ENCODE results near the gene TTLL5. TPM values are rescaled to one million over a fixed set of nuclear protein-coding genes. Genes with fewer than 3 reads are reported as not detected.

Gene TTLL5
- total and polyA plus RNA-seq, 2 of the 4 experiments (the other 2 are of a cell fraction): 11.9 to 16.7 TPM

DNA sequence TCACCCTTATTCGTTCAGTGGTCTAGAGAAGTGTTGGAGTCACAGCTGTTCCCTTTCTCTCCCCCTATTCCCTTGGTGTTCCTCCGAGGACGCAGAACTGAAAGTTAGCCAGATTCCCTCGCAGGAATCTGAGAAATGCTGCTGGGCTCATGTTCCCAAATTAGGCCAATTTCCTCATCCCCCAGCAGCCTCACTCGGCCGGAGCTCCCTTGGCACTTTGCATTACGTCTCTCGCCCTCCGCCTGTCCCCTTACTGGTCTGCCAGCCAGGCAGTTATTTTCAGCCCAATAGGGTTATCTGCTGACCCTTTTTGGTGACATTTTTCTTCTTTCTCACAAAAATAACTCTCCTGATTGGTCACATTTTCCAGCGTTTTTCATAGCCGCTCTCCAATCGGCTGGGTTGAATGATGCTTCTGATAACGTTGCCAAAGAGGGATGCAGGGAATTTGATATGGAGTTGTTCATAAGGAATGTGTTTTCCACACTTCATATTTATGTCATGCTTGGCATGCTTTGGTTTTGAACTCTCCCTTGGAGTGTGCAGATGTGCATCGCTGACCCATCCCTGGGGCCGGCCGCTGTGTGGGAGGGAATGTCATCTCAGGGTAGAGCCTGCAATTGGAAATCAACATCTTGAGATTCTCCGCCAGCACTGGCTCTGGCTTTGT is 334.5 kb downstream of the TTLL5 start:
- no peaks in the 10 kb centered on the region for H3K27me3 ChIP-seq (ENCODE audit: control insufficient read depth, insufficient read depth, low read length)
- 2% methylated on average over 5 of the region's 17 CpGs; no CpG with 5 or more reads in 1 of the 2 experiments for WGBS, 2 experiments (ENCODE audit: extremely low coverage in 2 of 2, insufficient read length in 1 of 2)
- H3K14ac ChIP-seq (replicated peaks; ENCODE audit: low read depth, low read length): peak overlapping the region; percentile 93
- peak overlapping the region; percentile 21; the same call in 2 of the 3 replicates for H2BK15ac ChIP-seq (ENCODE audit: low read depth, low read length)
- peaks cover 8% of the 10 kb centered on the region for H3K9me1 ChIP-seq (ENCODE audit: insufficient read depth, low read length)
- peak overlapping the region; percentile 94 for H3K4ac ChIP-seq (ENCODE audit: low read depth, low read length)
- BruUV-seq (replicated peaks): no TSS peak
- POLR2A ChIA-PET (ENCODE audit: unreplicated experiment): interaction anchor here (1.3 kb wide), 1 partner anchor 13 kb away, joined by 8 read pairs; no protein-coding TSS in a partner anchor
- no peaks in the 10 kb centered on the region for H3K9me3 ChIP-seq (ENCODE audit: control insufficient read depth, insufficient read depth, low read length)
- intact Hi-C loops (cut with micrococcal nuclease): loop anchor here (1.0 kb wide), 1 partner anchor 17 kb away; no protein-coding TSS in a partner anchor
- in situ Hi-C loops (cut with MboI; ENCODE audit: low sequenced_read_pairs): loop anchor here (25.0 kb wide), 1 partner anchor 1067 kb away; no protein-coding TSS in a partner anchor
- H2AFZ ChIP-seq (replicated peaks; ENCODE audit: low read length, poor library complexity): peak overlapping the region; percentile 76
- no peaks in the 10 kb centered on the region; the same call in 1 of the 2 replicates for H4K20me1 ChIP-seq (ENCODE audit: insufficient read depth, low read length)
- peak overlapping the region; percentile 79 for H3K9ac ChIP-seq (ENCODE audit: low read depth, low read length)
- H4K8ac ChIP-seq (ENCODE audit: low read depth in 2 of 2, low read length in 2 of 2): peak overlapping the region; percentile 90 to 91
- H3K4me3 ChIP-seq (ENCODE audit: insufficient read depth, low read depth, low read length): peak overlapping the region; percentile 3; the same call in 1 of the 2 replicates
- ATAC-seq (ENCODE audit: low read depth) (peak; percentile 87), DNase-seq (peak; percentile 95)
- peak overlapping the region; percentile 72 for H2BK5ac ChIP-seq (ENCODE audit: low read depth, low read length, poor library complexity, severe bottlenecking)
- H3K4me2 ChIP-seq (ENCODE audit: low read depth, low read length): peak overlapping the region; percentile 85
- peak overlapping the region; percentile 97 for H4K91ac ChIP-seq (ENCODE audit: insufficient read depth, low read depth, low read length)
- CTCF ChIA-PET: interaction anchor here (1.0 to 2.3 kb wide), 4 partner anchors 13 to 284 kb away, joined by 3 to 7 read pairs (median 5); partner anchors contain the start of gene TGFB3
- peak overlapping the region; percentile 61 for H2AK9ac ChIP-seq (replicated peaks; ENCODE audit: low read depth, low read length, poor library complexity)
- peak overlapping the region; percentile 92 for H3K23ac ChIP-seq (ENCODE audit: low read depth, low read length)
- peak overlapping the region; percentile 44 for H4K5ac ChIP-seq (ENCODE audit: low read depth, low read length)
- dilution Hi-C loops (cut with HindIII; ENCODE audit: low sequenced_read_pairs, unreplicated experiment): no loop called here
- H2AK5ac ChIP-seq (ENCODE audit: low read depth, low read length): peak overlapping the region; percentile 86; the same call in 1 of the 2 replicates
- H3K4me1 ChIP-seq (ENCODE audit: control insufficient read depth, insufficient read depth, low read length): peaks cover 11% of the 10 kb centered on the region
- peaks cover 8 to 10% of the 10 kb centered on the region in 2 experiments; a peak in 2 of 4 replicates for H3K79me1 ChIP-seq (ENCODE audit: low read depth in 1 of 2, low read length in 2 of 2)
- H3K36me3 ChIP-seq (ENCODE audit: control insufficient read depth, insufficient read depth, low read length): peaks cover 23% of the 10 kb centered on the region
- peak overlapping the region; percentile 93 for H3K27ac ChIP-seq (ENCODE audit: insufficient read depth, low read length)
- peak overlapping the region; percentile 82 for H3K18ac ChIP-seq (ENCODE audit: low read depth, low read length)
- peak overlapping the region; percentile 94 for H3K56ac ChIP-seq (ENCODE audit: extremely low read depth, insufficient read depth, low read length)
- H2BK20ac ChIP-seq (ENCODE audit: low read depth, low read length): peak overlapping the region; percentile 90
- peak overlapping the region; percentile 88 for H2BK120ac ChIP-seq (ENCODE audit: low read depth, low read length)
- no peak for TF ChIP-seq MXI1 (IDR thresholded peaks at IDR 0.05; ENCODE audit: borderline replicate concordance, low read depth, low read length)
- no peak for TF ChIP-seq CHD1 (IDR thresholded peaks at IDR 0.05; ENCODE audit: low read depth, low read length)
- peak; percentile 39; the same call in 1 of the 2 replicates for TF ChIP-seq CEBPB (IDR thresholded peaks at IDR 0.05; ENCODE audit: low read depth, low read length)
- no peak for TF ChIP-seq FOS (IDR thresholded peaks at IDR 0.05; ENCODE audit: low read depth, low read length)
- no peak for TF ChIP-seq RCOR1 (IDR thresholded peaks at IDR 0.05; ENCODE audit: insufficient replicate concordance, low read length)
- TF ChIP-seq MAZ (IDR thresholded peaks at IDR 0.05; ENCODE audit: borderline replicate concordance, low read depth, low read length): no peak
- no peak for TF ChIP-seq RFX5 (IDR thresholded peaks at IDR 0.05; ENCODE audit: low read depth, low read length)
- TF ChIP-seq NFE2L2 (IDR thresholded peaks at IDR 0.05; ENCODE audit: low read depth, low read length): no peak
- no peak for TF ChIP-seq POLR2A (IDR thresholded peaks at IDR 0.05; ENCODE audit: low read depth, low read length)
- TF ChIP-seq MAFK (IDR thresholded peaks at IDR 0.05; ENCODE audit: low read depth, low read length): peak; percentile 47
- TF ChIP-seq, protein P1, sequence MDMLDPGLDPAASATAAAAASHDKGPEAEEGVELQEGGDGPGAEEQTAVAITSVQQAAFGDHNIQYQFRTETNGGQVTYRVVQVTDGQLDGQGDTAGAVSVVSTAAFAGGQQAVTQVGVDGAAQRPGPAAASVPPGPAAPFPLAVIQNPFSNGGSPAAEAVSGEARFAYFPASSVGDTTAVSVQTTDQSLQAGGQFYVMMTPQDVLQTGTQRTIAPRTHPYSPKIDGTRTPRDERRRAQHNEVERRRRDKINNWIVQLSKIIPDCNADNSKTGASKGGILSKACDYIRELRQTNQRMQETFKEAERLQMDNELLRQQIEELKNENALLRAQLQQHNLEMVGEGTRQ (IDR thresholded peaks at IDR 0.05; ENCODE audit: low read depth, low read length): no peak
- TF ChIP-seq, protein P2, sequence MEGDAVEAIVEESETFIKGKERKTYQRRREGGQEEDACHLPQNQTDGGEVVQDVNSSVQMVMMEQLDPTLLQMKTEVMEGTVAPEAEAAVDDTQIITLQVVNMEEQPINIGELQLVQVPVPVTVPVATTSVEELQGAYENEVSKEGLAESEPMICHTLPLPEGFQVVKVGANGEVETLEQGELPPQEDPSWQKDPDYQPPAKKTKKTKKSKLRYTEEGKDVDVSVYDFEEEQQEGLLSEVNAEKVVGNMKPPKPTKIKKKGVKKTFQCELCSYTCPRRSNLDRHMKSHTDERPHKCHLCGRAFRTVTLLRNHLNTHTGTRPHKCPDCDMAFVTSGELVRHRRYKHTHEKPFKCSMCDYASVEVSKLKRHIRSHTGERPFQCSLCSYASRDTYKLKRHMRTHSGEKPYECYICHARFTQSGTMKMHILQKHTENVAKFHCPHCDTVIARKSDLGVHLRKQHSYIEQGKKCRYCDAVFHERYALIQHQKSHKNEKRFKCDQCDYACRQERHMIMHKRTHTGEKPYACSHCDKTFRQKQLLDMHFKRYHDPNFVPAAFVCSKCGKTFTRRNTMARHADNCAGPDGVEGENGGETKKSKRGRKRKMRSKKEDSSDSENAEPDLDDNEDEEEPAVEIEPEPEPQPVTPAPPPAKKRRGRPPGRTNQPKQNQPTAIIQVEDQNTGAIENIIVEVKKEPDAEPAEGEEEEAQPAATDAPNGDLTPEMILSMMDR (conservative IDR thresholded peaks at IDR 0.05; ENCODE audit: low read depth, low read length): no peak
- TF ChIP-seq BHLHE40 (IDR thresholded peaks at IDR 0.05; ENCODE audit: low read depth, low read length): peak; percentile 75
- TF ChIP-seq, protein P3, sequence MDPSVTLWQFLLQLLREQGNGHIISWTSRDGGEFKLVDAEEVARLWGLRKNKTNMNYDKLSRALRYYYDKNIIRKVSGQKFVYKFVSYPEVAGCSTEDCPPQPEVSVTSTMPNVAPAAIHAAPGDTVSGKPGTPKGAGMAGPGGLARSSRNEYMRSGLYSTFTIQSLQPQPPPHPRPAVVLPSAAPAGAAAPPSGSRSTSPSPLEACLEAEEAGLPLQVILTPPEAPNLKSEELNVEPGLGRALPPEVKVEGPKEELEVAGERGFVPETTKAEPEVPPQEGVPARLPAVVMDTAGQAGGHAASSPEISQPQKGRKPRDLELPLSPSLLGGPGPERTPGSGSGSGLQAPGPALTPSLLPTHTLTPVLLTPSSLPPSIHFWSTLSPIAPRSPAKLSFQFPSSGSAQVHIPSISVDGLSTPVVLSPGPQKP (IDR thresholded peaks at IDR 0.05; ENCODE audit: borderline replicate concordance, low read depth, low read length): no peak
